ENCODE data around the gene ABCC1.

The ABCC1 gene

DNA sequence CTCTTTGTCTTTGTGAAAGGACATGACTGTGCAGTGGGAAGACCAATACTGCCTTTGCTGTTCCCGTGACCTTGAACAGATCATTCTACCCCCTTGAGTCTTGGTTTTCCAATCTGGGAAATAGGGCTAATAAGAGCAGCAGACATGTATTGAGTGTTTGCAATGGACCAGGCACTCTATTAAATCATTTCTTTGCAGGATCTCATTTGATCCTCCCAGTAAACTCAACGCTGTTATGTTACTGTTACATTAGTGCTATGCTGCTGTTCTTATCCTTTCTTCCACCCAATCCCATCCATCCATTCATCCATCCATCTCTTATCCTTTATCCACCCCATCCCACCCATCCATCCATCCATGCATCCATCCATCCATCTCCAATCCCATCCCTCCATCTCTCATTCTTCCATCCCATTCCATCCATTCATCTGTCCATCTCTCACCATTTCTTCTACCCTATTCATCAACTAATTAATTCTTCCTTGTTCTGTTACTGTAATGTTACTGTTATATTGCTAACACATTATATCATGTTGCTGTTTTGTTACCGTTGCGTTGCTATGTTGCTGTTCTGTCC, 208.8 kb downstream of the ABCC1 start:
- Histone ChIP-seq H3F3A (ENCODE audit: control insufficient read depth, insufficient read depth) (no peaks in the 10 kb centered on the region), H3K79me2 (ENCODE audit: control insufficient read depth, low read length) (no peaks in the 10 kb centered on the region), H3K27me3 (ENCODE audit: control insufficient read depth, low read length) (0 out of 2 replicates have a peak, but pooled peaks cover 3% of the 10 kb centered on the region), H3K27ac (ENCODE audit: low read depth, low read length) (no peak overlapping the region), H3K4me3 (ENCODE audit: low read length) (no peak overlapping the region), H3K4me1 (ENCODE audit: control insufficient read depth, low read length) (no peaks in the 10 kb centered on the region), H3K9me2 (replicated peaks; ENCODE audit: control insufficient read depth, low read length) (no peaks in the 10 kb centered on the region), H3K36me3 (ENCODE audit: control insufficient read depth, low read length) (no peaks in the 10 kb centered on the region), H3K9me3 (ENCODE audit: control insufficient read depth, insufficient read depth, low read length) (no peaks in the 10 kb centered on the region), H3K4me2 (ENCODE audit: low read length) (no peak overlapping the region), H4K20me1 (ENCODE audit: control insufficient read depth, insufficient read depth, low read depth, low read length) (no peaks in the 10 kb centered on the region)
- TF ChIP-seq, protein P1, sequence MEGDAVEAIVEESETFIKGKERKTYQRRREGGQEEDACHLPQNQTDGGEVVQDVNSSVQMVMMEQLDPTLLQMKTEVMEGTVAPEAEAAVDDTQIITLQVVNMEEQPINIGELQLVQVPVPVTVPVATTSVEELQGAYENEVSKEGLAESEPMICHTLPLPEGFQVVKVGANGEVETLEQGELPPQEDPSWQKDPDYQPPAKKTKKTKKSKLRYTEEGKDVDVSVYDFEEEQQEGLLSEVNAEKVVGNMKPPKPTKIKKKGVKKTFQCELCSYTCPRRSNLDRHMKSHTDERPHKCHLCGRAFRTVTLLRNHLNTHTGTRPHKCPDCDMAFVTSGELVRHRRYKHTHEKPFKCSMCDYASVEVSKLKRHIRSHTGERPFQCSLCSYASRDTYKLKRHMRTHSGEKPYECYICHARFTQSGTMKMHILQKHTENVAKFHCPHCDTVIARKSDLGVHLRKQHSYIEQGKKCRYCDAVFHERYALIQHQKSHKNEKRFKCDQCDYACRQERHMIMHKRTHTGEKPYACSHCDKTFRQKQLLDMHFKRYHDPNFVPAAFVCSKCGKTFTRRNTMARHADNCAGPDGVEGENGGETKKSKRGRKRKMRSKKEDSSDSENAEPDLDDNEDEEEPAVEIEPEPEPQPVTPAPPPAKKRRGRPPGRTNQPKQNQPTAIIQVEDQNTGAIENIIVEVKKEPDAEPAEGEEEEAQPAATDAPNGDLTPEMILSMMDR (IDR thresholded peaks at IDR 0.05; ENCODE audit: low read depth, low read length, poor library complexity, severe bottlenecking) = no peak

GRCh38 chr16:16158741-16159374, 209.4 kb downstream of the ABCC1 start:
- no peaks in the 10 kb centered on the region for H3K36me3 ChIP-seq (ENCODE audit: control insufficient read depth, low read length)

DNA sequence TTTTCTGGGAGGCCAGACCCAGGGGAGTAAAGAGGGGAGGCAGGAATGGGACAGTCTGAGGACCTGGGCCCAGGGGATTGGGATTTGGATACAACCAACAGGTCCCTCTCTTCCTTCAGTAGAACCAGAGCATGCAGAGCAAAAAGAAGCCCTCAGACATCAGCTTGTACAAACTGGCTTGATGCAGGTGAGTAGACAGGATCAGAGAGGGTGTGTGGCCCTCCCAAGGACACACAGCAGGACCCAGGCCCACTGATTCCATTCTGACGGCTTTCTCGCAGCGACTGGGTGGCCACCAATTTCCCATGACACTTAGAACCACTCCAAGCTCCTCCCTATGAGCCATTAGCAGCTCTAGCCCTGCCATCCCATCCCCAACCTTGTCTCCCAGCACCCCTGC, 210.2 kb downstream of the ABCC1 start:
- 0 out of 2 replicates have a peak, but pooled peaks cover 3% of the 10 kb centered on the region for H3K27me3 ChIP-seq (ENCODE audit: control insufficient read depth, low read length)
- H4K20me1 ChIP-seq (ENCODE audit: control insufficient read depth, insufficient read depth, low read depth, low read length) = no peaks in the 10 kb centered on the region
- no peaks in the 10 kb centered on the region for H3K4me1 ChIP-seq (ENCODE audit: control insufficient read depth, low read length)
- H3K4me3 ChIP-seq (ENCODE audit: low read length) = no peak overlapping the region
- H3K79me2 ChIP-seq (ENCODE audit: control insufficient read depth, low read length) = no peaks in the 10 kb centered on the region
- TF ChIP-seq, protein P1 (IDR thresholded peaks at IDR 0.05; ENCODE audit: low read depth, low read length, poor library complexity, severe bottlenecking) = no peak
- no peak for TF ChIP-seq EZH2phosphoT487 (IDR thresholded peaks at IDR 0.05; ENCODE audit: borderline replicate concordance, low read length)
- H3K4me2 ChIP-seq (ENCODE audit: low read length) = no peak overlapping the region
- no peaks in the 10 kb centered on the region for H3K9me3 ChIP-seq (ENCODE audit: control insufficient read depth, insufficient read depth, low read length)
- H3F3A ChIP-seq (ENCODE audit: control insufficient read depth, insufficient read depth) = no peaks in the 10 kb centered on the region
- no peaks in the 10 kb centered on the region for H3K36me3 ChIP-seq (ENCODE audit: control insufficient read depth, low read length)
- no peaks in the 10 kb centered on the region for H3K9me2 ChIP-seq (replicated peaks; ENCODE audit: control insufficient read depth, low read length)
- H3K27ac ChIP-seq (ENCODE audit: low read depth, low read length) = no peak overlapping the region

More at GRCh38 chr16:16158741-16159374, 209.4 kb downstream of the ABCC1 start:
- Histone ChIP-seq H3K27me3 (ENCODE audit: control insufficient read depth, low read length) (0 out of 2 replicates have a peak, but pooled peaks cover 3% of the 10 kb centered on the region), H3K27ac (ENCODE audit: low read depth, low read length) (no peak overlapping the region), H3K4me1 (ENCODE audit: control insufficient read depth, low read length) (no peaks in the 10 kb centered on the region), H3K79me2 (ENCODE audit: control insufficient read depth, low read length) (no peaks in the 10 kb centered on the region), H4K20me1 (ENCODE audit: control insufficient read depth, insufficient read depth, low read depth, low read length) (no peaks in the 10 kb centered on the region), H3K9me3 (ENCODE audit: control insufficient read depth, insufficient read depth, low read length) (no peaks in the 10 kb centered on the region), H3K4me2 (ENCODE audit: low read length) (no peak overlapping the region), H3K9me2 (replicated peaks; ENCODE audit: control insufficient read depth, low read length) (no peaks in the 10 kb centered on the region), H3K4me3 (ENCODE audit: low read length) (no peak overlapping the region), H3F3A (ENCODE audit: control insufficient read depth, insufficient read depth) (no peaks in the 10 kb centered on the region)
- TF ChIP-seq, protein P1 (IDR thresholded peaks at IDR 0.05; ENCODE audit: low read depth, low read length, poor library complexity, severe bottlenecking) = no peak
- no peak for TF ChIP-seq EZH2phosphoT487 (IDR thresholded peaks at IDR 0.05; ENCODE audit: borderline replicate concordance, low read length)

Measured in DOHH2 (cell line).